B cell (primary cell): ENCODE measurements around the gene TP53TG5.

ENCODE experiments used
- EZH2 ChIP-seq: IDR thresholded peaks from 2 replicates; pipeline ENCODE4 v1.6.1; 2012; ENCODE audit warnings: borderline replicate concordance, low read depth, mild to moderate bottlenecking, moderate library complexity, low read length; ENCODE audit not compliant: insufficient read depth, poor library complexity, severe bottlenecking
- TF ChIP-seq, protein P1 (sequence below): fragments of 200-600 bp; IDR thresholded peaks from one replicate; pipeline ENCODE4 v1.8.0; 2022; ENCODE audit warnings: antibody characterized with exemption, mild to moderate bottlenecking

DNA sequence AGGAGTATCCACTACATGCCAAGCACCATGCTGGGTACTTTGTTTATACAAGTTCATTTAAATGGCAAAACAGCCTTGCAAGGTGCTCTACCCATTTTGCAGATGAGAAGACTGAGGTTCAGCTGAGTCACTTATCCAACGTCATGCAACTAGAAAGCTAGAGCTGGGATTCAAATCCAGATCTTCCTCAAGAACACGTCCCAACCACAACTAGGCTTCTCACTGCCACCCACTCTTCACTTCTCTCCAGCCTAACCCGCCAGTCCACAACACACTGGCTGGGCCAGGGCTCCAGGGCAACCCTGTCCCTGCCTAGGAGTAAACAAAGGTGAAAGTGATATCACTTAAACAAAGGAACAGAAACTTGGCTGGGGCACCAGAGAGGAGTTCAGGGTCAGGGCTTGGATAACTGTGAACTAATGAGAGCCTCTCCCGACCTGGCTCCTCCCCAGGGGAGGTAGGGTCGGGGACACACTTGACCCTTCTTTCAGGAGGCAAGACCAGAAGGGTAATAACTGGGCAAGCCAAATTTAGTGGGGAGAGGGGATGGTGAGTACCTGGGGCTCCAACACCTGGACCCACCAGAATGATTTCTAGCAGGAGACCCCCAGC, 37.8 kb downstream of the TP53TG5 start:
- no peak for TF ChIP-seq EZH2
- TF ChIP-seq, protein P1, sequence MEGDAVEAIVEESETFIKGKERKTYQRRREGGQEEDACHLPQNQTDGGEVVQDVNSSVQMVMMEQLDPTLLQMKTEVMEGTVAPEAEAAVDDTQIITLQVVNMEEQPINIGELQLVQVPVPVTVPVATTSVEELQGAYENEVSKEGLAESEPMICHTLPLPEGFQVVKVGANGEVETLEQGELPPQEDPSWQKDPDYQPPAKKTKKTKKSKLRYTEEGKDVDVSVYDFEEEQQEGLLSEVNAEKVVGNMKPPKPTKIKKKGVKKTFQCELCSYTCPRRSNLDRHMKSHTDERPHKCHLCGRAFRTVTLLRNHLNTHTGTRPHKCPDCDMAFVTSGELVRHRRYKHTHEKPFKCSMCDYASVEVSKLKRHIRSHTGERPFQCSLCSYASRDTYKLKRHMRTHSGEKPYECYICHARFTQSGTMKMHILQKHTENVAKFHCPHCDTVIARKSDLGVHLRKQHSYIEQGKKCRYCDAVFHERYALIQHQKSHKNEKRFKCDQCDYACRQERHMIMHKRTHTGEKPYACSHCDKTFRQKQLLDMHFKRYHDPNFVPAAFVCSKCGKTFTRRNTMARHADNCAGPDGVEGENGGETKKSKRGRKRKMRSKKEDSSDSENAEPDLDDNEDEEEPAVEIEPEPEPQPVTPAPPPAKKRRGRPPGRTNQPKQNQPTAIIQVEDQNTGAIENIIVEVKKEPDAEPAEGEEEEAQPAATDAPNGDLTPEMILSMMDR: no peak
